Liver (tissue), 3 donors: ENCODE results near the gene PROSER3.

Experiments
- CTCF ChIP-seq: fragments of 150-350 bp; IDR thresholded peaks from 2 replicates; pipeline ENCODE4 v1.5.1; 2017; ENCODE audit warnings: improper control_type of control experiment, low read depth, low read length; ENCODE audit not compliant: missing input control
- SP1 ChIP-seq: IDR thresholded peaks from 2 replicates; pipeline ENCODE4 v1.6.1; 2018; ENCODE audit warnings: antibody characterized with exemption, mild to moderate bottlenecking
- TF ChIP-seq, protein P1 (sequence below): IDR thresholded peaks from 2 replicates; pipeline ENCODE4 v1.6.1; 2016; ENCODE audit warnings: antibody characterized with exemption, mild to moderate bottlenecking
- donor health status: healthy.
- donor health status: healthy.

DNA sequence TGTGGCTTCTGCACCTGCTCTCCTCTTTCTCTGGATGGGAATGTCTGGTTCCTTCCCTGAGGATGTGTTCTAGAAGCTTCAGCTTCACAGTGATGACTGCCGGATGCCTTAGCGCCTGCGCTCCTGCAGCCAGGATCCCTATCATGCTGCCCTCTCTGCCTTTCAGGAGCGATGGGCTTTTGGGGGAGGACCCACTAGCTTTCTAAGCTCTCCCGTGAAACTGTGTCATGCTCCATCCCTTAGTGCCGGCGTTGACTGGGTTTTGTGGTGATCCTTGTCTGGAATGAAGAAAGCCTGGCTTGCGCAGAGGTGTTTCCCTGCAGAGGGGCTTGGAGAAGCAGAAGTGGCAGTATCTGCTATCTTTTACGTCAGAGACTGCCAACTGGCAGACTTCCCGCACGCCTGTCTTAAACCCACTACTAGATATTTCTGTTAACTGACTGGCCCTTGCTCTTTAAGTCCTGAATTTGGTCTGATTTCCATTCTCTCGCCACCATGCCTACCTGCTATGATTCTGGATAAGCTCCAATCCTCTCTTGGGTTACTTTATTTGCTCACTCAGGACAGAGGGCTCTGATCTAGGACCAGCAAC lies 44.0 kb upstream of the PROSER3 start:
- TF ChIP-seq CTCF (no peak), SP1 (no peak)
- TF ChIP-seq, protein P1, sequence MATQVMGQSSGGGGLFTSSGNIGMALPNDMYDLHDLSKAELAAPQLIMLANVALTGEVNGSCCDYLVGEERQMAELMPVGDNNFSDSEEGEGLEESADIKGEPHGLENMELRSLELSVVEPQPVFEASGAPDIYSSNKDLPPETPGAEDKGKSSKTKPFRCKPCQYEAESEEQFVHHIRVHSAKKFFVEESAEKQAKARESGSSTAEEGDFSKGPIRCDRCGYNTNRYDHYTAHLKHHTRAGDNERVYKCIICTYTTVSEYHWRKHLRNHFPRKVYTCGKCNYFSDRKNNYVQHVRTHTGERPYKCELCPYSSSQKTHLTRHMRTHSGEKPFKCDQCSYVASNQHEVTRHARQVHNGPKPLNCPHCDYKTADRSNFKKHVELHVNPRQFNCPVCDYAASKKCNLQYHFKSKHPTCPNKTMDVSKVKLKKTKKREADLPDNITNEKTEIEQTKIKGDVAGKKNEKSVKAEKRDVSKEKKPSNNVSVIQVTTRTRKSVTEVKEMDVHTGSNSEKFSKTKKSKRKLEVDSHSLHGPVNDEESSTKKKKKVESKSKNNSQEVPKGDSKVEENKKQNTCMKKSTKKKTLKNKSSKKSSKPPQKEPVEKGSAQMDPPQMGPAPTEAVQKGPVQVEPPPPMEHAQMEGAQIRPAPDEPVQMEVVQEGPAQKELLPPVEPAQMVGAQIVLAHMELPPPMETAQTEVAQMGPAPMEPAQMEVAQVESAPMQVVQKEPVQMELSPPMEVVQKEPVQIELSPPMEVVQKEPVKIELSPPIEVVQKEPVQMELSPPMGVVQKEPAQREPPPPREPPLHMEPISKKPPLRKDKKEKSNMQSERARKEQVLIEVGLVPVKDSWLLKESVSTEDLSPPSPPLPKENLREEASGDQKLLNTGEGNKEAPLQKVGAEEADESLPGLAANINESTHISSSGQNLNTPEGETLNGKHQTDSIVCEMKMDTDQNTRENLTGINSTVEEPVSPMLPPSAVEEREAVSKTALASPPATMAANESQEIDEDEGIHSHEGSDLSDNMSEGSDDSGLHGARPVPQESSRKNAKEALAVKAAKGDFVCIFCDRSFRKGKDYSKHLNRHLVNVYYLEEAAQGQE: no peak
